Testis (tissue), 2 donors: ENCODE results near the gene GTPBP4.

Experiments used
- POLR2A ChIP-seq: fragments of 450-650 bp; IDR thresholded peaks from one replicate; pipeline ENCODE4 v1.6.1; 2017; ENCODE audit warnings: antibody characterized with exemption, mild to moderate bottlenecking, moderate library complexity
- TF ChIP-seq, protein P1 (sequence below), 3 experiments: fragments of 450-650 bp in 2 of 3; fragments of 200-600 bp in 1 of 3; sonication (generic) in 1 of 3; IDR thresholded peaks; one replicate each; pipeline ENCODE4 v1.5.1; 2016 to 2019; ENCODE audit warnings: antibody characterized with exemption in 3 of 3, mild to moderate bottlenecking in 2 of 3, moderate library complexity in 1 of 3

GRCh38 chr10:972763-973162, 15.5 kb upstream of the GTPBP4 start:
- TF ChIP-seq, protein P1, sequence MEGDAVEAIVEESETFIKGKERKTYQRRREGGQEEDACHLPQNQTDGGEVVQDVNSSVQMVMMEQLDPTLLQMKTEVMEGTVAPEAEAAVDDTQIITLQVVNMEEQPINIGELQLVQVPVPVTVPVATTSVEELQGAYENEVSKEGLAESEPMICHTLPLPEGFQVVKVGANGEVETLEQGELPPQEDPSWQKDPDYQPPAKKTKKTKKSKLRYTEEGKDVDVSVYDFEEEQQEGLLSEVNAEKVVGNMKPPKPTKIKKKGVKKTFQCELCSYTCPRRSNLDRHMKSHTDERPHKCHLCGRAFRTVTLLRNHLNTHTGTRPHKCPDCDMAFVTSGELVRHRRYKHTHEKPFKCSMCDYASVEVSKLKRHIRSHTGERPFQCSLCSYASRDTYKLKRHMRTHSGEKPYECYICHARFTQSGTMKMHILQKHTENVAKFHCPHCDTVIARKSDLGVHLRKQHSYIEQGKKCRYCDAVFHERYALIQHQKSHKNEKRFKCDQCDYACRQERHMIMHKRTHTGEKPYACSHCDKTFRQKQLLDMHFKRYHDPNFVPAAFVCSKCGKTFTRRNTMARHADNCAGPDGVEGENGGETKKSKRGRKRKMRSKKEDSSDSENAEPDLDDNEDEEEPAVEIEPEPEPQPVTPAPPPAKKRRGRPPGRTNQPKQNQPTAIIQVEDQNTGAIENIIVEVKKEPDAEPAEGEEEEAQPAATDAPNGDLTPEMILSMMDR (IDR thresholded peaks at IDR 0.05): no peak
- no peak for TF ChIP-seq POLR2A
